WTC11 (cell line): ENCODE results near the gene FHAD1. TPM values are rescaled to one million over a fixed set of nuclear protein-coding genes. Genes with fewer than 3 reads are reported as not detected.

ENCODE experiments used
- ATAC-seq: fragments of 200-7000 bp; cut with Tn5 transposase; 2 replicates; pipeline ENCODE4 v1.10.0; 2021; ENCODE audit warnings: mild to moderate bottlenecking, moderate library complexity
- CTCF ChIA-PET: fragments of 300-600 bp; sonication (Branson Sonifier 250); formaldehyde crosslinking; loops from one replicate; lab custom pipeline; 2021; ENCODE audit warnings: antibody characterized with exemption; lab: Charles Lee
- POLR2A ChIA-PET: fragments of 350-600 bp; sonication (Branson Sonifier 250); formaldehyde crosslinking; loops from one replicate; lab custom pipeline; 2021; ENCODE audit warnings: antibody characterized with exemption; lab: Charles Lee
- DNase-seq: peaks from one replicate; pipeline ENCODE4 v3.0.0; 2021; ENCODE audit warnings: low spot score
- H3K27ac Mint-ChIP-seq: 2 replicates; pipeline ENCODE4 v1.8.0; 2021; ENCODE audit warnings: mixed read lengths
- H3K27me3 Mint-ChIP-seq: 2 replicates; pipeline ENCODE4 v1.8.0; 2021; ENCODE audit warnings: low read depth, mild to moderate bottlenecking, moderate library complexity, mixed read lengths
- H3K36me3 Mint-ChIP-seq: 2 replicates; pipeline ENCODE4 v1.8.0; 2021; ENCODE audit warnings: mixed read lengths
- H3K4me1 Mint-ChIP-seq: 2 replicates; pipeline ENCODE4 v1.8.0; 2022; ENCODE audit warnings: mixed read lengths
- H3K4me3 Mint-ChIP-seq: 2 replicates; pipeline ENCODE4 v1.8.0; 2021; ENCODE audit warnings: mild to moderate bottlenecking, moderate library complexity, mixed read lengths
- H3K9me3 Mint-ChIP-seq: 2 replicates; pipeline ENCODE4 v1.8.0; 2021; ENCODE audit warnings: mixed read lengths
- CREM ChIP-seq: sonication (generic); formaldehyde crosslinking; IDR thresholded peaks from 2 replicates; pipeline ENCODE4 v1.8.1; 2022; ENCODE audit warnings: mild to moderate bottlenecking, missing genetic modification reagents, moderate library complexity
- EMX1 ChIP-seq: fragments of 250-450 bp; sonication (Bioruptor Pico); IDR thresholded peaks from 2 replicates; pipeline ENCODE4 v1.8.0; 2021; ENCODE audit warnings: mild to moderate bottlenecking
- ETV6 ChIP-seq: sonication (generic); formaldehyde crosslinking; IDR thresholded peaks from 2 replicates; pipeline ENCODE4 v1.8.1; 2022; ENCODE audit warnings: mild to moderate bottlenecking, missing genetic modification reagents
- FOXJ3 ChIP-seq: sonication (generic); formaldehyde crosslinking; IDR thresholded peaks from 2 replicates; pipeline ENCODE4 v1.9.0; 2021; ENCODE audit warnings: missing genetic modification reagents, mild to moderate bottlenecking, borderline replicate concordance
- HMGA2 ChIP-seq: fragments of 250-450 bp; sonication (Bioruptor Pico); IDR thresholded peaks from 2 replicates; pipeline ENCODE4 v1.4.0; 2021; ENCODE audit warnings: mild to moderate bottlenecking, moderate library complexity
- JUN ChIP-seq: sonication (generic); formaldehyde crosslinking; IDR thresholded peaks from 2 replicates; pipeline ENCODE4 v1.8.0; 2023; ENCODE audit warnings: mild to moderate bottlenecking, missing genetic modification reagents
- NFATC4 ChIP-seq: fragments of 250-450 bp; sonication (Bioruptor Pico); IDR thresholded peaks from 2 replicates; pipeline ENCODE4 v1.9.0; 2021; ENCODE audit warnings: mild to moderate bottlenecking
- NR3C1 ChIP-seq: sonication (generic); formaldehyde crosslinking; conservative IDR thresholded peaks from 2 replicates; pipeline ENCODE4 v1.8.1; 2023; ENCODE audit warnings: low read depth, mild to moderate bottlenecking, missing genetic modification reagents
- TCF7 ChIP-seq: sonication (generic); formaldehyde crosslinking; IDR thresholded peaks from 2 replicates; pipeline ENCODE4 v1.8.0; 2022; ENCODE audit warnings: mild to moderate bottlenecking, low read depth, missing genetic modification reagents, moderate library complexity
- ZNF121 ChIP-seq: sonication (generic); formaldehyde crosslinking; IDR thresholded peaks from 2 replicates; pipeline ENCODE4 v1.8.0; 2023; ENCODE audit warnings: missing genetic modification reagents
- ZNF219 ChIP-seq: sonication (generic); formaldehyde crosslinking; IDR thresholded peaks from 2 replicates; pipeline ENCODE4 v1.8.0; 2023; ENCODE audit warnings: missing genetic modification reagents, mild to moderate bottlenecking, borderline replicate concordance
- total RNA-seq: library from RNA; stranded (reverse); gene quantifications from 3 replicates; pipeline ENCODE4 v1.2.3, GENCODE V29; 2021
- TF ChIP-seq, protein P1 (sequence below): sonication (generic); formaldehyde crosslinking; IDR thresholded peaks from 2 replicates; pipeline ENCODE4 v1.8.1; 2022; ENCODE audit warnings: low read depth, missing genetic modification reagents, borderline replicate concordance
- TF ChIP-seq, protein P2 (sequence below): sonication (generic); formaldehyde crosslinking; IDR thresholded peaks from 2 replicates; pipeline ENCODE4 v1.8.1; 2023; ENCODE audit warnings: mild to moderate bottlenecking, missing genetic modification reagents, moderate library complexity
- TF ChIP-seq, protein P3 (sequence below): sonication (generic); formaldehyde crosslinking; IDR thresholded peaks from 2 replicates; pipeline ENCODE4 v1.8.1; 2023; ENCODE audit warnings: mild to moderate bottlenecking, moderate library complexity, missing genetic modification reagents
- TF ChIP-seq, protein P4 (sequence below): fragments of 250-450 bp; sonication (Bioruptor Pico); IDR thresholded peaks from 2 replicates; pipeline ENCODE4 v2.1.2; 2022; ENCODE audit warnings: mild to moderate bottlenecking, moderate library complexity
- TF ChIP-seq, protein P5 (sequence below): fragments of 250-450 bp; sonication (Bioruptor Pico); IDR thresholded peaks from 2 replicates; pipeline ENCODE4 v1.9.0; 2021; ENCODE audit warnings: mild to moderate bottlenecking, borderline replicate concordance
- TF ChIP-seq, protein P6 (sequence below): sonication (generic); formaldehyde crosslinking; IDR thresholded peaks from 2 replicates; pipeline ENCODE4 v1.8.1; 2022; ENCODE audit warnings: low read depth, mild to moderate bottlenecking, moderate library complexity, missing genetic modification reagents, borderline replicate concordance
- TF ChIP-seq, protein P7 (sequence below): sonication (generic); formaldehyde crosslinking; IDR thresholded peaks from 2 replicates; pipeline ENCODE4 v1.8.0; 2023; ENCODE audit warnings: missing genetic modification reagents

FHAD1 gene
- total RNA-seq, 1 experiment from 2014 or later = 3.0 TPM

DNA sequence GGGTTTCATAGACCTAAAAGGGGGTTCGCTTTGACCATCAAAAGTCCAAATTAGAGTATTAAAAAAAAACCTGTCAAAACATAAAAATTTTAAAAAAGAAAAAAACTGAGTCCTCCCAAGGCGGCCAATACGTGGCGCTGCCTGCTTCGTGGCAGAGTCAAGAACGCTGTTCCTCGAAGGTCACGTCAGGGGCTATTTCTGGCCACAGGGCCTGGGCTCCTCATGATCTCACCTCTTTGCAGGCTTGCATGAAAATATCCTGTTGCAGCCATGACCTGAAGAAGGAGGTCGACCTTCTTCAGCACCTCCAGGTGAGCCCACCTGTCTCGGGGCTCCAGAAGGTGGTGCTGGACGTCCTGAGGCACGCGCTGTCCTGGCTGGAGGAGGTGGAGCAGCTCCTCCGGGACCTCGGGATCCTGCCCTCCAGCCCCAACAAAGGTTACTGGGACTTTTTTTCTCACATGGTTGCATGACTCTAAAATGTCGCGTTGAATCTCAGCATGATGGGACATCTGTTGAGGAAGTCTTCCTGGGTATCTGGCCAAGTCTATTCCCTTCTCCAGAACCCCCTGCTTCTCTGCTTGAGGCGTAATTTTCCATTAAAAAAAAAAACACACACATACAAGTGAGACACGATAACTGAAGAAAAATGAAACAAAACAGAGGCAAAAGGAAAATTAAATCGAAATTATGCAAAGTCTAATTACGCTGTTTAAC, 82.2 kb downstream of the FHAD1 start:
- no peak for TF ChIP-seq EMX1 (CRISPR knock-in tag)
- TF ChIP-seq, protein P1, sequence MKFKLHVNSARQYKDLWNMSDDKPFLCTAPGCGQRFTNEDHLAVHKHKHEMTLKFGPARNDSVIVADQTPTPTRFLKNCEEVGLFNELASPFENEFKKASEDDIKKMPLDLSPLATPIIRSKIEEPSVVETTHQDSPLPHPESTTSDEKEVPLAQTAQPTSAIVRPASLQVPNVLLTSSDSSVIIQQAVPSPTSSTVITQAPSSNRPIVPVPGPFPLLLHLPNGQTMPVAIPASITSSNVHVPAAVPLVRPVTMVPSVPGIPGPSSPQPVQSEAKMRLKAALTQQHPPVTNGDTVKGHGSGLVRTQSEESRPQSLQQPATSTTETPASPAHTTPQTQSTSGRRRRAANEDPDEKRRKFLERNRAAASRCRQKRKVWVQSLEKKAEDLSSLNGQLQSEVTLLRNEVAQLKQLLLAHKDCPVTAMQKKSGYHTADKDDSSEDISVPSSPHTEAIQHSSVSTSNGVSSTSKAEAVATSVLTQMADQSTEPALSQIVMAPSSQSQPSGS = no peak
- TF ChIP-seq ETV6 (CRISPR knock-in tag) = no peak
- TF ChIP-seq, protein P2, sequence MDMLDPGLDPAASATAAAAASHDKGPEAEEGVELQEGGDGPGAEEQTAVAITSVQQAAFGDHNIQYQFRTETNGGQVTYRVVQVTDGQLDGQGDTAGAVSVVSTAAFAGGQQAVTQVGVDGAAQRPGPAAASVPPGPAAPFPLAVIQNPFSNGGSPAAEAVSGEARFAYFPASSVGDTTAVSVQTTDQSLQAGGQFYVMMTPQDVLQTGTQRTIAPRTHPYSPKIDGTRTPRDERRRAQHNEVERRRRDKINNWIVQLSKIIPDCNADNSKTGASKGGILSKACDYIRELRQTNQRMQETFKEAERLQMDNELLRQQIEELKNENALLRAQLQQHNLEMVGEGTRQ (CRISPR knock-in tag) = no peak
- TF ChIP-seq, protein P3, sequence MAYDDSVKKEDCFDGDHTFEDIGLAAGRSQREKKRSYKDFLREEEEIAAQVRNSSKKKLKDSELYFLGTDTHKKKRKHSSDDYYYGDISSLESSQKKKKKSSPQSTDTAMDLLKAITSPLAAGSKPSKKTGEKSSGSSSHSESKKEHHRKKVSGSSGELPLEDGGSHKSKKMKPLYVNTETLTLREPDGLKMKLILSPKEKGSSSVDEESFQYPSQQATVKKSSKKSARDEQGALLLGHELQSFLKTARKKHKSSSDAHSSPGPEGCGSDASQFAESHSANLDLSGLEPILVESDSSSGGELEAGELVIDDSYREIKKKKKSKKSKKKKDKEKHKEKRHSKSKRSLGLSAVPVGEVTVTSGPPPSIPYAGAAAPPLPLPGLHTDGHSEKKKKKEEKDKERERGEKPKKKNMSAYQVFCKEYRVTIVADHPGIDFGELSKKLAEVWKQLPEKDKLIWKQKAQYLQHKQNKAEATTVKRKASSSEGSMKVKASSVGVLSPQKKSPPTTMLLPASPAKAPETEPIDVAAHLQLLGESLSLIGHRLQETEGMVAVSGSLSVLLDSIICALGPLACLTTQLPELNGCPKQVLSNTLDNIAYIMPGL (CRISPR knock-in tag) = no peak
- TF ChIP-seq, protein P4, sequence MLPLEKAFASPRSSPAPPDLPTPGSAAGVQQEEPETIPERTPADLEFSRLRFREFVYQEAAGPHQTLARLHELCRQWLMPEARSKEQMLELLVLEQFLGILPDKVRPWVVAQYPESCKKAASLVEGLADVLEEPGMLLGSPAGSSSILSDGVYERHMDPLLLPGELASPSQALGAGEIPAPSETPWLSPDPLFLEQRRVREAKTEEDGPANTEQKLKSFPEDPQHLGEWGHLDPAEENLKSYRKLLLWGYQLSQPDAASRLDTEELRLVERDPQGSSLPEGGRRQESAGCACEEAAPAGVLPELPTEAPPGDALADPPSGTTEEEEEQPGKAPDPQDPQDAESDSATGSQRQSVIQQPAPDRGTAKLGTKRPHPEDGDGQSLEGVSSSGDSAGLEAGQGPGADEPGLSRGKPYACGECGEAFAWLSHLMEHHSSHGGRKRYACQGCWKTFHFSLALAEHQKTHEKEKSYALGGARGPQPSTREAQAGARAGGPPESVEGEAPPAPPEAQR (CRISPR knock-in tag) = no peak
- no peak for TF ChIP-seq NFATC4 (CRISPR knock-in tag)
- TF ChIP-seq, protein P5, sequence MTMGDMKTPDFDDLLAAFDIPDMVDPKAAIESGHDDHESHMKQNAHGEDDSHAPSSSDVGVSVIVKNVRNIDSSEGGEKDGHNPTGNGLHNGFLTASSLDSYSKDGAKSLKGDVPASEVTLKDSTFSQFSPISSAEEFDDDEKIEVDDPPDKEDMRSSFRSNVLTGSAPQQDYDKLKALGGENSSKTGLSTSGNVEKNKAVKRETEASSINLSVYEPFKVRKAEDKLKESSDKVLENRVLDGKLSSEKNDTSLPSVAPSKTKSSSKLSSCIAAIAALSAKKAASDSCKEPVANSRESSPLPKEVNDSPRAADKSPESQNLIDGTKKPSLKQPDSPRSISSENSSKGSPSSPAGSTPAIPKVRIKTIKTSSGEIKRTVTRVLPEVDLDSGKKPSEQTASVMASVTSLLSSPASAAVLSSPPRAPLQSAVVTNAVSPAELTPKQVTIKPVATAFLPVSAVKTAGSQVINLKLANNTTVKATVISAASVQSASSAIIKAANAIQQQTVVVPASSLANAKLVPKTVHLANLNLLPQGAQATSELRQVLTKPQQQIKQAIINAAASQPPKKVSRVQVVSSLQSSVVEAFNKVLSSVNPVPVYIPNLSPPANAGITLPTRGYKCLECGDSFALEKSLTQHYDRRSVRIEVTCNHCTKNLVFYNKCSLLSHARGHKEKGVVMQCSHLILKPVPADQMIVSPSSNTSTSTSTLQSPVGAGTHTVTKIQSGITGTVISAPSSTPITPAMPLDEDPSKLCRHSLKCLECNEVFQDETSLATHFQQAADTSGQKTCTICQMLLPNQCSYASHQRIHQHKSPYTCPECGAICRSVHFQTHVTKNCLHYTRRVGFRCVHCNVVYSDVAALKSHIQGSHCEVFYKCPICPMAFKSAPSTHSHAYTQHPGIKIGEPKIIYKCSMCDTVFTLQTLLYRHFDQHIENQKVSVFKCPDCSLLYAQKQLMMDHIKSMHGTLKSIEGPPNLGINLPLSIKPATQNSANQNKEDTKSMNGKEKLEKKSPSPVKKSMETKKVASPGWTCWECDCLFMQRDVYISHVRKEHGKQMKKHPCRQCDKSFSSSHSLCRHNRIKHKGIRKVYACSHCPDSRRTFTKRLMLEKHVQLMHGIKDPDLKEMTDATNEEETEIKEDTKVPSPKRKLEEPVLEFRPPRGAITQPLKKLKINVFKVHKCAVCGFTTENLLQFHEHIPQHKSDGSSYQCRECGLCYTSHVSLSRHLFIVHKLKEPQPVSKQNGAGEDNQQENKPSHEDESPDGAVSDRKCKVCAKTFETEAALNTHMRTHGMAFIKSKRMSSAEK (CRISPR knock-in tag) = no peak
- no peak for TF ChIP-seq NR3C1
- TF ChIP-seq CREM (CRISPR knock-in tag) = no peak
- TF ChIP-seq ZNF219 (CRISPR knock-in tag) = no peak
- TF ChIP-seq HMGA2 (CRISPR knock-in tag) = no peak
- no peak for TF ChIP-seq TCF7
- TF ChIP-seq JUN = no peak
- no peak for TF ChIP-seq ZNF121 (CRISPR knock-in tag)
- TF ChIP-seq, protein P6, sequence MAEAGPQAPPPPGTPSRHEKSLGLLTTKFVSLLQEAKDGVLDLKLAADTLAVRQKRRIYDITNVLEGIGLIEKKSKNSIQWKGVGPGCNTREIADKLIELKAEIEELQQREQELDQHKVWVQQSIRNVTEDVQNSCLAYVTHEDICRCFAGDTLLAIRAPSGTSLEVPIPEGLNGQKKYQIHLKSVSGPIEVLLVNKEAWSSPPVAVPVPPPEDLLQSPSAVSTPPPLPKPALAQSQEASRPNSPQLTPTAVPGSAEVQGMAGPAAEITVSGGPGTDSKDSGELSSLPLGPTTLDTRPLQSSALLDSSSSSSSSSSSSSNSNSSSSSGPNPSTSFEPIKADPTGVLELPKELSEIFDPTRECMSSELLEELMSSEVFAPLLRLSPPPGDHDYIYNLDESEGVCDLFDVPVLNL = no peak
- TF ChIP-seq FOXJ3 = no peak
- TF ChIP-seq, protein P7, sequence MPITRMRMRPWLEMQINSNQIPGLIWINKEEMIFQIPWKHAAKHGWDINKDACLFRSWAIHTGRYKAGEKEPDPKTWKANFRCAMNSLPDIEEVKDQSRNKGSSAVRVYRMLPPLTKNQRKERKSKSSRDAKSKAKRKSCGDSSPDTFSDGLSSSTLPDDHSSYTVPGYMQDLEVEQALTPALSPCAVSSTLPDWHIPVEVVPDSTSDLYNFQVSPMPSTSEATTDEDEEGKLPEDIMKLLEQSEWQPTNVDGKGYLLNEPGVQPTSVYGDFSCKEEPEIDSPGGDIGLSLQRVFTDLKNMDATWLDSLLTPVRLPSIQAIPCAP (CRISPR knock-in tag) = no peak
- TF ChIP-seq, all 79 proteins: peak for 0
- H3K4me1 Mint-ChIP-seq = peaks cover 12% of the 10 kb centered on the region
- no peaks in the 10 kb centered on the region for H3K9me3 Mint-ChIP-seq
- no peaks in the 10 kb centered on the region for H3K36me3 Mint-ChIP-seq
- no peak overlapping the region for H3K4me3 Mint-ChIP-seq
- H3K27ac Mint-ChIP-seq = no peak overlapping the region
- ChIA-PET CTCF (interaction anchor here (1.1 kb wide), 1 partner anchor 102 kb away, joined by 3 read pairs; no protein-coding TSS in a partner anchor), POLR2A (no interaction called here)
- ATAC-seq (no peak), DNase-seq (no peak)
- H3K27me3 Mint-ChIP-seq = no peaks in the 10 kb centered on the region
